Activated naive CD8-positive, alpha-beta T cell (primary cell): ENCODE measurements around the gene EDAR.

Source experiments
- H3K27ac Mint-ChIP-seq: one replicate; pipeline ENCODE4 v1.8.0; 2021; ENCODE audit warnings: mixed read lengths
- H3K27me3 Mint-ChIP-seq: one replicate; pipeline ENCODE4 v1.8.0; 2021; ENCODE audit warnings: mixed read lengths
- H3K36me3 Mint-ChIP-seq: one replicate; pipeline ENCODE4 v1.8.0; 2021; ENCODE audit warnings: mixed read lengths
- H3K4me1 Mint-ChIP-seq: one replicate; pipeline ENCODE4 v1.8.0; 2021; ENCODE audit warnings: low read depth, mixed read lengths
- H3K4me3 Mint-ChIP-seq: one replicate; pipeline ENCODE4 v1.8.0; 2021; ENCODE audit warnings: mild to moderate bottlenecking, mixed read lengths
- H3K9me3 Mint-ChIP-seq: one replicate; pipeline ENCODE4 v1.8.0; 2021; ENCODE audit warnings: low read depth, mixed read lengths

EDAR gene

DNA sequence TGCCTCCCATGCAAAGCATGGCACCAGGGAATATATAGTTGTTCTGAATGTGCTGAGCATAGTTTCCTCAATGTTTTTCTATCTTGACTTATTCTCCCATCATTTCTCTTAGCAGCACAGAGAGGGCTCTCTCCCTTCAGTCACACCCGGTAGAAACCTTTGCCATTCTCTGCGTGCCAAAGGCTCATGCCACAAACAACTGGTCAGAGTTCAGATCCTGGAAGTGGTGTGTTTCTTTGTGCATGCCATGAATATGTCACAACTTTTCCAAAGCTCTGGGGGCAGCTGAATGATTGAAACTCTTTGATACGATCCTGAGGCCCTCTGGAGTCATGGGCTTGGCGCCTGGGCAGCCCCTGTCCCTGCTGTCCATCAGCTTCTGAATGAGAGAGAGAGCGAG, 28.0 kb upstream of the EDAR start:
- no peaks in the 10 kb centered on the region for H3K9me3 Mint-ChIP-seq
- H3K27ac Mint-ChIP-seq, result no peak overlapping the region

GRCh38 chr2:109016376-109016775, 27.4 kb upstream of the EDAR start:
- Mint-ChIP-seq H3K4me1 (peaks cover 27% of the 10 kb centered on the region), H3K27ac (no peak overlapping the region), H3K4me3 (no peak overlapping the region), H3K9me3 (no peaks in the 10 kb centered on the region), H3K27me3 (no peaks in the 10 kb centered on the region), H3K36me3 (no peaks in the 10 kb centered on the region)

More for the DNA sequence above, 28.0 kb upstream of the EDAR start:
- Mint-ChIP-seq H3K27me3 (no peaks in the 10 kb centered on the region), H3K4me1 (peaks cover 23% of the 10 kb centered on the region), H3K36me3 (no peaks in the 10 kb centered on the region), H3K4me3 (no peak overlapping the region)

DNA sequence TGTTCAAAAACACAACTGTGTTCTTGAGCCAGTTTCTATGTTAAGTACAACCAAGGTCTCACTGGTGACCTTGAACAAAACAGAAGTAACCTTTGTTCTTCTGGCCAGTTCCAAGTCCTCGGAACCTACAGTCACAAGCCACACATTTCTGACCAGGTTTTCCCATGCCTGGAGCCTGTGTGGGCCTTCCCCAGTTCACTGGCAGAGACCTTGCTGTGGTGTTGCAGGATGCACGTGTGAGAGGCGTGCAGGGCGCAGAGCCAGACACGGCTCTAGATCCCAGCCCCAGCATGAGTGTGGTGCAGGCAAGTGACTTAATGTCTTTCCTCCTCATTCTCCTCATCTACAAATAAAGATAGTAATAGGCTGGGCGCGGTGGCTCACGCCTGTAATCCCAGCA, 25.5 kb upstream of the EDAR start:
- no peak overlapping the region for H3K27ac Mint-ChIP-seq
- no peaks in the 10 kb centered on the region for H3K9me3 Mint-ChIP-seq
- H3K36me3 Mint-ChIP-seq, result no peaks in the 10 kb centered on the region
- no peaks in the 10 kb centered on the region for H3K27me3 Mint-ChIP-seq
- H3K4me3 Mint-ChIP-seq, result no peak overlapping the region
- peaks cover 23% of the 10 kb centered on the region for H3K4me1 Mint-ChIP-seq

DNA sequence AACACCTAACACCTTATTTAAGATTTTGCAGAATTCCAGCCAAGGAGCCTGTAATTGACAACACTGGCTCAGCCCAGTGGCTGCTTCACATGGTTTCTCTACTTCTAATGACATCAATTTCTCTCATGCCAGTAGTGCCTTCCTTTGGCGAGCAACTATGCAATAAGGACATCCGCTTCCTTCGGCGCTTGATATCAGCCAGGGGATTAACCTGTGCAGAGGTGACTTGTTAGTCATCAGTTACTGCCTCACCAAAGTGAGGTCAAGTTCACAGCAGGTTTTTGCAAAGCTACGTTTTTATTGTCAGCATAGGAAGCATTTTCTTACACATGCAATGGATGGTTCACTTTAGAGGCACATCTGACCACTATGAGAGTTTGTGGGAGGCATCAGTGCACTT, 24.0 kb upstream of the EDAR start:
- Mint-ChIP-seq H3K27ac (no peak overlapping the region), H3K9me3 (no peaks in the 10 kb centered on the region), H3K36me3 (no peaks in the 10 kb centered on the region), H3K27me3 (no peaks in the 10 kb centered on the region), H3K4me3 (no peak overlapping the region), H3K4me1 (peaks cover 23% of the 10 kb centered on the region)

DNA sequence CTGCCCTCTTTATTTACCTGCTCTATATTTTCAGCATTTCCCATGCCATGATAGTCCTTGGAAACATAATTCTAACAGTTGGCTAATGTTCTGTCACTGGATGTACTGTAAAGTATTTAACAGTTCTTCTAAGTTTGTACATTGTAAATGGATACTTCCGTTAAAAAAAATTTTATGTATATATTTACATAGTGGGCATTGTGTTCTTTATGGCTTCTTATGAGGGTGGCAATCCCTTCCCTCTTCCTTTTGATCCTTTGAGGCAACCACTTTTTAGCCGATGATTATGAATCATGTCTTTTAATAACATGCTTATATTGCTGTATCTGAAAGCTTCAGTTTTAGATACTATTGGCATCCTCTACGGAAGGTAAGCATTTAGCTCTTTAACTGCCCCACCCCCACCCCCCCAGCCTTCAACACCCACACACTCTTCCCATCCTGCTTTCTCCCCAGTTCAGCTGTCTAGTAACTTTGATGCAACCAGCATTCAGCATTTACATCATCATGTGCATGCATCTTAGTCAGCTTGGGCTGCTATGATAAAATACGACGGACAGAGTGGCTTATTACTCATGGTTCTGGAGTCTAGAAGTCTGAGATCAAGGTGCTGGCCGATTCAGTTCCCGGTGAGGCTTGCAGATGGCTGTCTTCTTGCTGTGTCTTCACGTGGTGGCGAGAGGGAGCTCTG, 21.0 kb upstream of the EDAR start:
- Mint-ChIP-seq H3K36me3 (no peaks in the 10 kb centered on the region), H3K27ac (no peak overlapping the region), H3K9me3 (no peaks in the 10 kb centered on the region), H3K27me3 (no peaks in the 10 kb centered on the region), H3K4me1 (peaks cover 19% of the 10 kb centered on the region), H3K4me3 (no peak overlapping the region)

GRCh38 chr2:109006971-109007370, 18.0 kb upstream of the EDAR start:
- Mint-ChIP-seq H3K27ac (no peak overlapping the region), H3K4me3 (no peak overlapping the region), H3K4me1 (peaks cover 27% of the 10 kb centered on the region), H3K27me3 (no peaks in the 10 kb centered on the region), H3K9me3 (no peaks in the 10 kb centered on the region), H3K36me3 (no peaks in the 10 kb centered on the region)

- H3K27me3 Mint-ChIP-seq, result no peaks in the 10 kb centered on the region
- no peak overlapping the region for H3K4me3 Mint-ChIP-seq
- peaks cover 31% of the 10 kb centered on the region for H3K4me1 Mint-ChIP-seq
- no peaks in the 10 kb centered on the region for H3K9me3 Mint-ChIP-seq
- H3K27ac Mint-ChIP-seq, result no peak overlapping the region
- no peaks in the 10 kb centered on the region for H3K36me3 Mint-ChIP-seq
Measured at GRCh38 chr2:109005686-109006204, 16.7 kb upstream of the EDAR start.

GRCh38 chr2:109001201-109001600, 12.2 kb upstream of the EDAR start:
- Mint-ChIP-seq H3K4me1 (peaks cover 23% of the 10 kb centered on the region), H3K4me3 (no peak overlapping the region), H3K36me3 (no peaks in the 10 kb centered on the region), H3K27me3 (no peaks in the 10 kb centered on the region), H3K9me3 (no peaks in the 10 kb centered on the region), H3K27ac (no peak overlapping the region)

GRCh38 chr2:109000738-109001137, 11.7 kb upstream of the EDAR start:
- Mint-ChIP-seq H3K4me1 (peaks cover 23% of the 10 kb centered on the region), H3K27me3 (no peaks in the 10 kb centered on the region), H3K9me3 (no peaks in the 10 kb centered on the region), H3K36me3 (no peaks in the 10 kb centered on the region), H3K27ac (no peak overlapping the region), H3K4me3 (no peak overlapping the region)

DNA sequence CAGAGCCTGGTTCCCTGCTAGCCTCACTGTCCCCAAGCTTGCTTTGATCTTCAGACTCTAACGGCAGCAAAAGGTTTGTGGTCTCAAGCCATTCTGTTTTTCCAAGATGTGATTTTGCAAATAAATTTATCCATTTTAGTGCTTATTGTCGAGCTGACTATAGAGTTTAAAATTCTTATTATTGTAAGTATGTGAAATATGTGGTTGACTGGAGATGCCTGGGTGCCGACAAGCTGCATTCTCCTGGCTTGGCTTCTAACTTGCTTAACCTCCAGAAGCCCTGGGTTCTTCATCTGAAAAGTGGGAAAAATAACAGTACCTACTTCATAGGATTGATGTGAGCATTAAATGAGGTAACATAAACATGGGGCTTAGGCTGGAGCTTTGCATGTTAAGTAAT, 9.9 kb upstream of the EDAR start:
- no peak overlapping the region for H3K27ac Mint-ChIP-seq
- H3K9me3 Mint-ChIP-seq, result no peaks in the 10 kb centered on the region
- H3K4me3 Mint-ChIP-seq, result no peak overlapping the region
- H3K4me1 Mint-ChIP-seq, result peaks cover 20% of the 10 kb centered on the region
- H3K27me3 Mint-ChIP-seq, result no peaks in the 10 kb centered on the region
- no peaks in the 10 kb centered on the region for H3K36me3 Mint-ChIP-seq

GRCh38 chr2:108994178-108994577, 5.2 kb upstream of the EDAR start:
- no peak overlapping the region for H3K4me3 Mint-ChIP-seq
- no peaks in the 10 kb centered on the region for H3K9me3 Mint-ChIP-seq
- H3K4me1 Mint-ChIP-seq, result peaks cover 16% of the 10 kb centered on the region
- no peaks in the 10 kb centered on the region for H3K27me3 Mint-ChIP-seq
- no peaks in the 10 kb centered on the region for H3K36me3 Mint-ChIP-seq
- no peak overlapping the region for H3K27ac Mint-ChIP-seq

GRCh38 chr2:108993095-108993937, 4.3 kb upstream of the EDAR start:
- Mint-ChIP-seq H3K27me3 (no peaks in the 10 kb centered on the region), H3K4me1 (peaks cover 25% of the 10 kb centered on the region), H3K9me3 (no peaks in the 10 kb centered on the region), H3K4me3 (no peak overlapping the region), H3K36me3 (no peaks in the 10 kb centered on the region), H3K27ac (no peak overlapping the region)

GRCh38 chr2:108988076-108988795, 784 bp downstream of the EDAR start:
- no peaks in the 10 kb centered on the region for H3K36me3 Mint-ChIP-seq
- H3K4me3 Mint-ChIP-seq, result peak overlapping the region; percentile 81
- H3K27ac Mint-ChIP-seq, result peak overlapping the region; percentile 28
- no peaks in the 10 kb centered on the region for H3K9me3 Mint-ChIP-seq
- H3K27me3 Mint-ChIP-seq, result no peaks in the 10 kb centered on the region
- peaks cover 63% of the 10 kb centered on the region for H3K4me1 Mint-ChIP-seq

DNA sequence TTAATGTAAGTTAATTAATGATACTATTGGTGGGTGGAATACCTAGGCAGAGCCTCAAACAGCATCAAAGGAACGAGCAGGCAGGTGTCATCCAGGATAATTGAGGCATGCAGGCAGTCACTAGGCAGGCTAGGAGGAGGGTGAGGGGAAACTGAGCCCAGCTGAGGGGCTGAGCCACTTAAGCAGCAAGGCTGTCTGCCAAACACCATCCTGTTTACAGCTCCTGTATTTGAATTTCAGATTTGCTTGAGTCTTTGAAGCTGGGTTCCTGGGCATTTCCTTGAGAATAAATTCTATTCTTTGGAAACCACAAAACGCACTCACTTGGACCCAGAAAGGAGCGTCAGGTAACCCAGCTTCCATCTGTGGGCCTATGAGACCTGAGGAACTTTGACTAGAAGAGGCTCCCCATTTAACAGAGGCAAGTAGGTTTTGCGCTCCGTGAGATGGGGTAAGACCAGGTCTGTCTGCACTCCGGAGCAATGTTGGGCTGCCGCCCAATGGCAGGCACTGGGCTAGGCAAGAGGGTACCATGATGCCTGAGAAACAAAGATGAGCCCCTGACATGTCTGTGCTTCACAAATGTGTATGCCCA, 2.0 kb downstream of the EDAR start:
- Mint-ChIP-seq H3K4me1 (peaks cover 66% of the 10 kb centered on the region), H3K9me3 (no peaks in the 10 kb centered on the region), H3K4me3 (peak overlapping the region; percentile 81)

DNA sequence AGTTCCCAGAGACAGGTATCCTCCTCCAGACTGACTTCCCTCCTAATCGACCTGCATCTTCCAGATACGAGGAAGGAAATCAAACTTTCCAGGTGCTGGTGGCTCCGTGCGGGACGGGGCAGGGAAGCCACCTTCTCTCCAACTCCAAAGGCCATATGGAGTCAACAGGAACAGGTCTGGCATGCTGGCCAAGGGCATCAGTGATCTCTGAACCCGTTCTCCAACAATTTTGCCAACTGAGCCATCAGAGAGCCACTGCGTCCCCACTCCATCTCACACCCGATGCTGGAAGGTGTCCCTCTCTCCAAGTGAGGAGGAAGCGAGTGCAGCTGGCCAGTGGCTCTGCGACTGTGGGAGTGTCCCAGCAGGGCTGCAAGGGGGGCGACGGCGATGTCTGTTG, 5.4 kb downstream of the EDAR start:
- H3K27me3 Mint-ChIP-seq, result no peaks in the 10 kb centered on the region
- peaks cover 70% of the 10 kb centered on the region for H3K4me1 Mint-ChIP-seq
- no peak overlapping the region for H3K4me3 Mint-ChIP-seq
- no peak overlapping the region for H3K27ac Mint-ChIP-seq
- H3K9me3 Mint-ChIP-seq, result no peaks in the 10 kb centered on the region
- H3K36me3 Mint-ChIP-seq, result no peaks in the 10 kb centered on the region

More for the DNA sequence above, 2.0 kb downstream of the EDAR start:
- no peaks in the 10 kb centered on the region for H3K27me3 Mint-ChIP-seq
- H3K27ac Mint-ChIP-seq, result peak overlapping the region; percentile 22
- no peaks in the 10 kb centered on the region for H3K36me3 Mint-ChIP-seq
